Amygdala (tissue), 56 donors: ENCODE data around the gene APOBR.

Source experiments
- DNase-seq, 56 donors: peaks; one replicate each; lab custom pipeline; 2025; lab: John Stamatoyannopoulos, UW

APOBR gene

DNA sequence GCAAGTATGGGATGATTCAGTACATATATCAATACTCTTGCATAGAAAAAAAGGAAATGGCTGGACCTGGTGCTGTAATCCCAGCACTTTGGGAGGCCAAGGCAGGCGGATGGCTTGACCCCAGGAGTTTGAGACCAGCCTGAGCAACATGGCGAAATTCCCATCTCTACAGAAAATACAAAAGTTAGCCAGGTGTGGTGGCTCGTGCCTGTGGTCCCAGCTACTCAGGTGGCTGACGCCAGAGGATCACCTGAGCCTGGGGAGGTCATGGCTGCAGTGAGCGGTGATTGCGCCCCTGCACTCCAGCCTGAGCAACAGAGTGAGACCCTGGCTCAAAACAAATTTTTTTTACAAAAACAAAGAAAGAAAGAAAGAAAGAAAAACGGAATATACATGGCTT, 52.2 kb downstream of the APOBR start:
- DNase-seq, result no peak

DNA sequence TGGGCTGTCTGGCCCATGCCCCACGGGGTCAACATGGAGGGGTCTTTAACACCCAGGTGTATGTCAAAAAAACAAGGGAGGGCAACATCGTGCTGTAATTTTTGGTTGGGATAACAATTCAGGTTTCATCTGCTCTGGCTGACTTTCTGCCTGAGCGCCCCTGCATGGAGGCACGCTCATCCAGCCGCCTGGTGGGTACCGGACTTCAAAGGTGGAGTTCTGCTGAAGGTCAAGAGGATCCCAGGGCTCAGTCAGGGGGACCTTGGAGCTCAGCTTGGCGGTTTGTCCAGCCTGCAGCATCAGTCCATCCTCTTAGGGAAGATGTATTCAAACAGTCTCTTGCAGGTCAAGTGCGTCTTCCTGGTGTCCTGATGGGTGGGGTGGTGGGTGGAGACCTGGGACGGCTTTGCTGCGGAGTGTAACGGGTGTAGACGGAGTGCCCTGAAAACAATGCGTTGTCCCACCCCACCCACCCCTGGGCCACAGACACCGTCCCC, 53.9 kb downstream of the APOBR start:
- no peak for DNase-seq
